Liver (tissue), 9 donors: ENCODE measurements around the gene CLCN1. TPM values are rescaled to one million over a fixed set of nuclear protein-coding genes. Genes with fewer than 3 reads are reported as not detected.

ENCODE experiments used
- DNase-seq: peaks from one replicate; pipeline ENCODE4 v3.0.0-alpha.2; 2017; ENCODE audit warnings: low spot score
- H3K27ac ChIP-seq, 2 donors: one replicate each; pipeline ENCODE4 v1.7.0; 2013; ENCODE audit warnings: inconsistent platforms in 2 of 2, low read length in 2 of 2, control low read depth in 1 of 2, low read depth in 1 of 2, mild to moderate bottlenecking in 1 of 2
- H3K27me3 ChIP-seq, 4 donors: one replicate each; pipeline versions ENCODE4 v1.6.1 to v1.7.0; 2013; ENCODE audit warnings: low read length in 3 of 4, inconsistent platforms in 1 of 4, mild to moderate bottlenecking in 1 of 4, moderate library complexity in 1 of 4; ENCODE audit not compliant: control insufficient read depth in 4 of 4, insufficient read depth in 4 of 4
- H3K36me3 ChIP-seq, 4 donors: one replicate each; pipeline versions ENCODE4 v1.6.1 to v1.7.0; 2013; ENCODE audit warnings: low read length in 3 of 4, mild to moderate bottlenecking in 3 of 4, low read depth in 1 of 4, moderate library complexity in 1 of 4; ENCODE audit not compliant: control insufficient read depth in 4 of 4, insufficient read depth in 3 of 4
- H3K4me1 ChIP-seq, 4 donors: one replicate each; pipeline versions ENCODE4 v1.6.1 to v1.7.0; 2013; ENCODE audit warnings: low read length in 3 of 4, mild to moderate bottlenecking in 3 of 4, moderate library complexity in 1 of 4; ENCODE audit not compliant: control insufficient read depth in 4 of 4, insufficient read depth in 4 of 4
- H3K4me3 ChIP-seq, 3 donors: one replicate each; pipeline versions ENCODE4 v1.6.1 to v1.7.0; 2013; ENCODE audit warnings: low read length in 3 of 3, control low read depth in 1 of 3, low read depth in 1 of 3, mild to moderate bottlenecking in 1 of 3
- H3K9ac ChIP-seq, 2 donors: one replicate each; pipeline ENCODE4 v1.7.0; 2013; ENCODE audit warnings: low read length in 2 of 2, mild to moderate bottlenecking in 2 of 2, moderate library complexity in 2 of 2, control low read depth in 1 of 2, low read depth in 1 of 2
- H3K9me3 ChIP-seq, 4 donors: one replicate each; pipeline versions ENCODE4 v1.6.1 to v1.7.0; 2013; ENCODE audit warnings: low read length in 3 of 4; ENCODE audit not compliant: control insufficient read depth in 4 of 4
- EGR1 ChIP-seq, 2 donors: IDR thresholded peaks; 2 replicates each; pipeline ENCODE4 v1.6.1; 2016 to 2018; ENCODE audit warnings: antibody characterized with exemption in 2 of 2, low read depth in 2 of 2
- FOXA1 ChIP-seq: IDR thresholded peaks from 2 replicates; pipeline ENCODE4 v1.6.1; 2016; ENCODE audit warnings: antibody characterized with exemption
- FOXA2 ChIP-seq: IDR thresholded peaks from 2 replicates; pipeline ENCODE4 v1.6.1; 2016; ENCODE audit warnings: antibody characterized with exemption
- HNF4A ChIP-seq, 2 donors: conservative IDR thresholded peaks; 2 replicates each; pipeline ENCODE4 v1.6.1; 2016; ENCODE audit warnings: antibody characterized with exemption in 2 of 2, mild to moderate bottlenecking in 2 of 2
- HNF4G ChIP-seq: IDR thresholded peaks from 2 replicates; pipeline ENCODE4 v1.6.1; 2016; ENCODE audit warnings: antibody characterized with exemption
- JUND ChIP-seq, 2 donors: IDR thresholded peaks; 2 replicates each; pipeline ENCODE4 v1.6.1; 2016; ENCODE audit warnings: antibody characterized with exemption in 2 of 2
- NR2F2 ChIP-seq: IDR thresholded peaks from 2 replicates; pipeline ENCODE4 v1.6.1; 2016; ENCODE audit warnings: antibody characterized with exemption
- RAD21 ChIP-seq, 2 donors: IDR thresholded peaks; 2 replicates each; pipeline ENCODE4 v1.6.1; 2016; ENCODE audit warnings: antibody characterized with exemption in 2 of 2, mild to moderate bottlenecking in 2 of 2
- SP1 ChIP-seq: IDR thresholded peaks from 2 replicates; pipeline ENCODE4 v1.6.1; 2018; ENCODE audit warnings: antibody characterized with exemption, mild to moderate bottlenecking
- YY1 ChIP-seq: IDR thresholded peaks from 2 replicates; pipeline ENCODE4 v1.6.1; 2016; ENCODE audit warnings: antibody characterized with exemption, mild to moderate bottlenecking
- WGBS: extraction: QIAGEN DNeasy Blood & Tissue Kit; methylation state at CpG from one replicate; pipeline ENCODE4 v1.1.7; 2013; 5-methylcytosine and 5-hydroxymethylcytosine counted together
- polyA plus RNA-seq, 2 donors: library from polyadenylated mRNA; stranded (reverse) in 1 of 2; unstranded in 1 of 2; fragments of 200-250 nt in 1 of 2; fragments of >200 nt in 1 of 2; fragmentation: Nextera tagmentation in 1 of 2; extraction: Ambion mirVana in 1 of 2; gene quantifications; one replicate each; pipeline versions ENCODE4 v1.2.1 to v1.2.3, GENCODE V29; 2013 to 2015
- total RNA-seq, 2 donors: library from RNA; depleted of rRNA; stranded (reverse); fragments of >200 nt; gene quantifications; one replicate each; pipeline ENCODE4 v1.2.3, GENCODE V29; 2014
- TF ChIP-seq, protein P1 (sequence below): IDR thresholded peaks from 2 replicates; pipeline ENCODE4 v1.6.1; 2016; ENCODE audit warnings: antibody characterized with exemption
- TF ChIP-seq, protein P2 (sequence below): IDR thresholded peaks from 2 replicates; pipeline ENCODE4 v1.6.1; 2016; ENCODE audit warnings: antibody characterized with exemption
- TF ChIP-seq, protein P3 (sequence below): fragments of 150-350 bp; IDR thresholded peaks from 2 replicates; pipeline ENCODE4 v1.5.1; 2017; ENCODE audit warnings: improper control_type of control experiment, low read depth, low read length; ENCODE audit not compliant: missing input control
- TF ChIP-seq, protein P4 (sequence below): IDR thresholded peaks from 2 replicates; pipeline ENCODE4 v1.6.1; 2016; ENCODE audit warnings: antibody characterized with exemption
- donor health status: healthy.
- donor health status: healthy.
- donor health status: healthy.
- donor health status: healthy.
- donor health status: healthy.

CLCN1 gene
- total and polyA plus RNA-seq, 4 donors, result 0.01 to 0.08 TPM; not detected in 2

DNA sequence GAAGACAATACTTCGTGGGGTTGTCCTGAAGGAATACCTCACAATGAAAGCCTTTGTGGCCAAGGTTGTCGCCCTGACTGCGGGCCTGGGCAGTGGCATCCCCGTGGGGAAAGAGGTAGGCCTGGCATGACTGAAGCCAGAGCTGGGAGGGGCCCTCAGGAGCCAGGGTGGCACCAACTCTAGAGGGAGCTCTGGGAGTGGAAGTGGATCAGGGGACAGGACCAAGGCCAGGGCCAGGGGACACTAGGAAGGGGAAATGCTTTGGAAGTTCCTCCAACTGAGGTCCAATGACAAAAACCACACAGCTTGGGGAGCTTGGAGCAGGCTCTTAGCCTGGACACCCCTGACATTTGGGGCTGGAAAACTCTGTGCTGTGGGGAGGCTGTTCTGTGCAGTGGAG, 5.8 kb downstream of the CLCN1 start:
- Histone ChIP-seq H3K4me3 (no peak overlapping the region), H3K9ac (no peak overlapping the region), H3K27me3 (no peaks in the 10 kb centered on the region), H3K27ac (no peak overlapping the region), H3K4me1 (peaks cover 8 to 38% (median 18%) of the 10 kb centered on the region in 4 donors), H3K36me3 (no peaks in the 10 kb centered on the region), H3K9me3 (no peaks in the 10 kb centered on the region)
- DNase-seq, result no peak
- 82% methylated on average over 4 of the region's 4 CpGs for WGBS
- TF ChIP-seq, protein P1, sequence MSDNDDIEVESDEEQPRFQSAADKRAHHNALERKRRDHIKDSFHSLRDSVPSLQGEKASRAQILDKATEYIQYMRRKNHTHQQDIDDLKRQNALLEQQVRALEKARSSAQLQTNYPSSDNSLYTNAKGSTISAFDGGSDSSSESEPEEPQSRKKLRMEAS, result no peak
- peak; percentile 66 to 72 for TF ChIP-seq RAD21 (IDR thresholded peaks at IDR 0.05)

DNA sequence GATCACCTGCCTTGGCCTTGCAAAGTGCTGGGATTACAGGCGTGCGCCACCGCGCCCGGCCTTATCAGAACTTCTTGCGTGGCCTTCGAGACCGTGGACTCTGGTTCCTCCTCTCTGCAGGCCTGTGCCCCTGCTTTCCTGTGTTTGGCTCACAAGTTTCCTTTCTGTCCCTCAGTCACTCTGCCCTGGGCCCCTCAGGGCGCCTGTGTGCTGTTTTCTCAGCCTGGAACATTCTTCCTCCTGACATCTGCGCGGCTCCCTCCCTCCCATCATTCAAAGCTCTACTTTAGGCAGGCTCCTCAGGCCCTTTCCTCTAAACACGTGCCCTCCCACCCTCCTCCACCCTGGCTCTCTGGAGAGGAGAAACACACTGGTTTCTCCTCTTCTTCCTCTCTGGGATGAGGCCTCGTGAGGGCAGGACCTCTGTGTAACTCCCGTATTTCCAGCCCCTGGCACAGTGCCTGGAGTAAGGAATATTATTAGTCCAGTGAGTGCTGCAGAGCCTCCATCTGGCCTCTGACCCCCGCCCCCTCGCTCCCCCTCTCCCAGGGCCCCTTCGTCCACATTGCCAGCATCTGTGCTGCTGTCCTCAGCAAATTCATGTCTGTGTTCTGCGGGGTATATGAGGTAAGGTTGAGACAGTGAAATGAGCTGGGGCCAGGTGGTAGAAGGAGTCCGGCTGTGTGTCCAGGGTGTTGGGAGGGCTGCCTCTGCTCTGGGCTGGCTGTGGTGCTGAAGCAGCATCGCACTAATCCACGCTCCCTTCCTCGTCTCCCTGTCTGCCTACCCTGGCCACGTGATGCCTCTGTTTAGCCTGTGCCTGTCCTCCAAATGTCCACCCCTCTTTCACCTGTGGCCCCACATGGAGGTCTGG, 7.1 kb downstream of the CLCN1 start:
- Histone ChIP-seq H3K27ac (no peak overlapping the region), H3K36me3 (no peaks in the 10 kb centered on the region), H3K9ac (no peak overlapping the region), H3K27me3 (no peaks in the 10 kb centered on the region), H3K4me3 (no peak overlapping the region), H3K9me3 (no peaks in the 10 kb centered on the region), H3K4me1 (peaks cover 5 to 34% (median 16%) of the 10 kb centered on the region in 4 donors)
- peak; percentile 49 for DNase-seq
- no peak for TF ChIP-seq SP1
- TF ChIP-seq NR2F2, result peak; percentile 87
- 74% methylated on average over 23 of the region's 23 CpGs for WGBS

DNA sequence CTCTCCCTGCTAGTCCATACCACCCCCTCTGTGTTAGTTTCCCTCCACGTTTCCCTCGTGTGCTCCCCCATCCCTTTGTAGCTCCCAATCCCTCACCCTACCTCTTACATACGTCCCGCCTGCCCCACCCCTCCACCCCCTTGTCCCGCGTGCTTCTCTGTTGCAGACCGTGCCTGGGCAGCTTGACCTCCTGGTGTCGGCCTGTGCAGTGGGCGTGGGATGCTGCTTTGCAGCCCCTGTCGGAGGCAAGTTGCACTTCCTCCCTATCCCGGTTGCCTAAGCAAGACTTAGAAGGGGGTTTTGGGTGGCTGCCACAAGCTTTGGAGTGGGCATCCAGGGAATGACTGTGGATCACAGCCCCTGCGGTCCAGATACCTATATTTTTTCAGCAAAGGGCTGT, 7.7 kb downstream of the CLCN1 start:
- Histone ChIP-seq H3K4me3 (no peak overlapping the region), H3K27me3 (no peaks in the 10 kb centered on the region), H3K9me3 (no peaks in the 10 kb centered on the region), H3K27ac (no peak overlapping the region), H3K4me1 (peaks cover 5 to 29% (median 12%) of the 10 kb centered on the region in 4 donors), H3K9ac (no peak overlapping the region), H3K36me3 (no peaks in the 10 kb centered on the region)
- no peak for DNase-seq
- TF ChIP-seq SP1 (no peak), FOXA2 (no peak), JUND (IDR thresholded peaks at IDR 0.05) (no peak), HNF4A (conservative IDR thresholded peaks at IDR 0.05) (no peak), EGR1 (IDR thresholded peaks at IDR 0.05; ENCODE audit: low read depth in 2 of 2) (no peak), FOXA1 (no peak), HNF4G (no peak), YY1 (no peak)
- TF ChIP-seq, protein P2, sequence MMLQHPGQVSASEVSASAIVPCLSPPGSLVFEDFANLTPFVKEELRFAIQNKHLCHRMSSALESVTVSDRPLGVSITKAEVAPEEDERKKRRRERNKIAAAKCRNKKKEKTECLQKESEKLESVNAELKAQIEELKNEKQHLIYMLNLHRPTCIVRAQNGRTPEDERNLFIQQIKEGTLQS, result no peak
- TF ChIP-seq, protein P3, sequence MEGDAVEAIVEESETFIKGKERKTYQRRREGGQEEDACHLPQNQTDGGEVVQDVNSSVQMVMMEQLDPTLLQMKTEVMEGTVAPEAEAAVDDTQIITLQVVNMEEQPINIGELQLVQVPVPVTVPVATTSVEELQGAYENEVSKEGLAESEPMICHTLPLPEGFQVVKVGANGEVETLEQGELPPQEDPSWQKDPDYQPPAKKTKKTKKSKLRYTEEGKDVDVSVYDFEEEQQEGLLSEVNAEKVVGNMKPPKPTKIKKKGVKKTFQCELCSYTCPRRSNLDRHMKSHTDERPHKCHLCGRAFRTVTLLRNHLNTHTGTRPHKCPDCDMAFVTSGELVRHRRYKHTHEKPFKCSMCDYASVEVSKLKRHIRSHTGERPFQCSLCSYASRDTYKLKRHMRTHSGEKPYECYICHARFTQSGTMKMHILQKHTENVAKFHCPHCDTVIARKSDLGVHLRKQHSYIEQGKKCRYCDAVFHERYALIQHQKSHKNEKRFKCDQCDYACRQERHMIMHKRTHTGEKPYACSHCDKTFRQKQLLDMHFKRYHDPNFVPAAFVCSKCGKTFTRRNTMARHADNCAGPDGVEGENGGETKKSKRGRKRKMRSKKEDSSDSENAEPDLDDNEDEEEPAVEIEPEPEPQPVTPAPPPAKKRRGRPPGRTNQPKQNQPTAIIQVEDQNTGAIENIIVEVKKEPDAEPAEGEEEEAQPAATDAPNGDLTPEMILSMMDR, result no peak
- TF ChIP-seq, protein P4, sequence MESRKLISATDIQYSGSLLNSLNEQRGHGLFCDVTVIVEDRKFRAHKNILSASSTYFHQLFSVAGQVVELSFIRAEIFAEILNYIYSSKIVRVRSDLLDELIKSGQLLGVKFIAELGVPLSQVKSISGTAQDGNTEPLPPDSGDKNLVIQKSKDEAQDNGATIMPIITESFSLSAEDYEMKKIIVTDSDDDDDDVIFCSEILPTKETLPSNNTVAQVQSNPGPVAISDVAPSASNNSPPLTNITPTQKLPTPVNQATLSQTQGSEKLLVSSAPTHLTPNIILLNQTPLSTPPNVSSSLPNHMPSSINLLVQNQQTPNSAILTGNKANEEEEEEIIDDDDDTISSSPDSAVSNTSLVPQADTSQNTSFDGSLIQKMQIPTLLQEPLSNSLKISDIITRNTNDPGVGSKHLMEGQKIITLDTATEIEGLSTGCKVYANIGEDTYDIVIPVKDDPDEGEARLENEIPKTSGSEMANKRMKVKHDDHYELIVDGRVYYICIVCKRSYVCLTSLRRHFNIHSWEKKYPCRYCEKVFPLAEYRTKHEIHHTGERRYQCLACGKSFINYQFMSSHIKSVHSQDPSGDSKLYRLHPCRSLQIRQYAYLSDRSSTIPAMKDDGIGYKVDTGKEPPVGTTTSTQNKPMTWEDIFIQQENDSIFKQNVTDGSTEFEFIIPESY, result no peak
- TF ChIP-seq, protein P1, result no peak
- 80% methylated on average over 12 of the region's 12 CpGs for WGBS
